Measurements from ENCODE around the gene SAMD14. TPM values are rescaled to one million over a fixed set of nuclear protein-coding genes. Genes with fewer than 3 reads are reported as not detected.
A peak's percentile ranks its signal among the peaks of the same experiment; 100 is the strongest.

Gene SAMD14
- total and polyA plus RNA-seq, 2 donors (not counting 1 experiment from before 2014, with no cell fraction given): 0.13 to 0.89 TPM

DNA sequence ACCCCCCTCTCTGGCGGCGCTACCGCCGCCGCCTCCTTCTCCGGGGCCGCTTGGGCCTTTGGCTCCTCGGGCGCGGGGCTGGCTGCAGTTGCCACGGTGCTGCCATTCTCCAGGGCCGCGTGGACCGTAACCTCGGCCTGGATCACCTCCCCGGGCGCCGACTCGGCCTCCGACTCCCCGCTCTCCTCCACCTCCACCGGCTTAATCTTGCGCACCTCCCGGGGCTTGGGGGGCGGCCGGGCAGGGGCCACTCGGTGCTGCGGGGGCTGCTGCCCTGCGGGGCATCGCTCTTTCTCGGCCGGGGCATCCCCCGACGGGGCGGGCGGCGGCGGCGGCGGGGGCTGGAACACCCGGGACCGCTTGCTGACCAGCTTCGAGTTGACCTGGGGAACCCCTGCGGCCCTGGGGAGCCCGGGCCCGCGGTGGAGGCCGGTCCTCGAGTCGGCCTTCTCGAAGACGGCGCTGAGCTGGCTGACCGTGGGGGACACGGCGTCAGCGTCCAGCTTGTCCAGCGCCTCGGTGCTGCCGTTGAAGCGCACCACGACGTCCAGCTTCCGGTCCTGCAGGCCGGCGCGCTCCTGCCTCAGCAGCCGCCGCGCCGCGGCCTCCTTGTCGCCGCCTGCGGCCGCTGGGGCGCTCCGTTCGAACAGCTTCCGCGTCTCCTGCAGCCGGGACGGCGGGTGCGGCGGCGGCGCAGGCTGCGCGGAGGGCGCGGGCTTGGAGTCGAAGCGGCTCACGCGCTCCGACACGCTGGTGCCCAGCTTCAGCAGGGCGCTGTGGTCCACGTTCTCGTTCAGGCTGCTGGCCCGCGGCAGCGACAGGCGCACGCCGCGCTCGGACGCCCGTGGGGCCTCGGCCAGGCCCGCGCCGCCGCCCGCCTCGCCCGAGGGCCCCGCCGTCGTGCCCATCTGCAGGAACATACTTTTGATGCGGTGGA, 19.7 kb upstream of the SAMD14 start:
- no peak for ATAC-seq (ENCODE audit: low read depth)
- Histone ChIP-seq H3K4me3 (ENCODE audit: control extremely low read depth in 1 of 5, extremely low read depth in 1 of 5, insufficient read depth in 1 of 5, low read depth in 2 of 5, low read length in 4 of 5) (peak overlapping the region; percentile 49 to 97 (median 85)), H3K4me1 (ENCODE audit: control insufficient read depth in 2 of 2, insufficient read depth in 2 of 2, low read length in 2 of 2) (peaks cover 33 to 54% of the 10 kb centered on the region in 2 donors), H2AFZ (ENCODE audit: insufficient read depth, low read depth, low read length, poor library complexity, severe bottlenecking) (peak overlapping the region; percentile 50), H3K9me3 (ENCODE audit: control extremely low read depth in 1 of 3, control insufficient read depth in 2 of 3, insufficient read depth in 1 of 3, low read length in 2 of 3) (no peaks in the 10 kb centered on the region), H3K27me3 (replicated peaks in 1 of 4; ENCODE audit: control extremely low read depth in 1 of 4, control insufficient read depth in 3 of 4, insufficient read depth in 4 of 4, low read length in 3 of 4) (no peaks in the 10 kb centered on the region), H3K27ac (ENCODE audit: low read length in 2 of 2) (peak overlapping the region; percentile 82 to 94), H3K79me2 (ENCODE audit: control insufficient read depth, insufficient read depth, low read length) (peaks cover 61% of the 10 kb centered on the region), H3K36me3 (replicated peaks in 1 of 2; ENCODE audit: control extremely low read depth in 1 of 2, control insufficient read depth in 1 of 2, extremely low read depth in 1 of 2, insufficient read depth in 2 of 2, low read length in 1 of 2) (peaks cover 0 to 18% of the 10 kb centered on the region in 2 experiments), H4K20me1 (ENCODE audit: control insufficient read depth, insufficient read depth, low read length, poor library complexity, severe bottlenecking) (peaks cover 54% of the 10 kb centered on the region), H3K4me2 (replicated peaks; ENCODE audit: low read depth, low read length, poor library complexity, severe bottlenecking) (peak overlapping the region; percentile 92), H3K9ac (ENCODE audit: low read length) (peak overlapping the region; percentile 95)
- CTCF ChIA-PET: interaction anchor here (0.6 to 4.2 kb wide), 8 partner anchors 9 to 56 kb away, joined by 3 to 65 read pairs (median 6); partner anchors contain the start of gene PDK2
- under 1% methylated on average over 123 of the region's 123 CpGs for WGBS (ENCODE audit: insufficient coverage)
- DNase-seq: peak; percentile 76
- Mint-ChIP-seq H3K9me3 (ENCODE audit: insufficient read depth) (no peaks in the 10 kb centered on the region), H3K4me1 (peaks cover 49% of the 10 kb centered on the region), H3K4me3 (peak overlapping the region; percentile 100), H3K27me3 (no peaks in the 10 kb centered on the region), H3K27ac (peak overlapping the region; percentile 98)
- TF ChIP-seq, protein P1, sequence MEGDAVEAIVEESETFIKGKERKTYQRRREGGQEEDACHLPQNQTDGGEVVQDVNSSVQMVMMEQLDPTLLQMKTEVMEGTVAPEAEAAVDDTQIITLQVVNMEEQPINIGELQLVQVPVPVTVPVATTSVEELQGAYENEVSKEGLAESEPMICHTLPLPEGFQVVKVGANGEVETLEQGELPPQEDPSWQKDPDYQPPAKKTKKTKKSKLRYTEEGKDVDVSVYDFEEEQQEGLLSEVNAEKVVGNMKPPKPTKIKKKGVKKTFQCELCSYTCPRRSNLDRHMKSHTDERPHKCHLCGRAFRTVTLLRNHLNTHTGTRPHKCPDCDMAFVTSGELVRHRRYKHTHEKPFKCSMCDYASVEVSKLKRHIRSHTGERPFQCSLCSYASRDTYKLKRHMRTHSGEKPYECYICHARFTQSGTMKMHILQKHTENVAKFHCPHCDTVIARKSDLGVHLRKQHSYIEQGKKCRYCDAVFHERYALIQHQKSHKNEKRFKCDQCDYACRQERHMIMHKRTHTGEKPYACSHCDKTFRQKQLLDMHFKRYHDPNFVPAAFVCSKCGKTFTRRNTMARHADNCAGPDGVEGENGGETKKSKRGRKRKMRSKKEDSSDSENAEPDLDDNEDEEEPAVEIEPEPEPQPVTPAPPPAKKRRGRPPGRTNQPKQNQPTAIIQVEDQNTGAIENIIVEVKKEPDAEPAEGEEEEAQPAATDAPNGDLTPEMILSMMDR (IDR thresholded peaks at IDR 0.05): no peak
- no peak for TF ChIP-seq EZH2 (IDR thresholded peaks at IDR 0.05; ENCODE audit: borderline replicate concordance, insufficient read depth, low read depth, low read length, poor library complexity, severe bottlenecking)
- intact Hi-C loops (cut with micrococcal nuclease): no loop called here
- POLR2A ChIA-PET: interaction anchor here (1.7 to 3.8 kb wide), 3 partner anchors 10 to 14 kb away, joined by 6 to 22 read pairs (median 8); no protein-coding TSS in a partner anchor
